Subcutaneous abdominal adipose tissue (tissue), 5 donors: ENCODE data around the gene IFTAP.

Experiments
- H3K27ac ChIP-seq: one replicate; pipeline ENCODE4 v1.7.0; 2013; ENCODE audit warnings: low read depth, mild to moderate bottlenecking, inconsistent platforms, low read length, moderate library complexity
- H3K27me3 ChIP-seq, 5 donors: one replicate each; pipeline ENCODE4 v1.7.0; 2013; ENCODE audit warnings: low read length in 5 of 5, inconsistent platforms in 1 of 5; ENCODE audit not compliant: control insufficient read depth in 5 of 5, insufficient read depth in 4 of 5
- H3K36me3 ChIP-seq, 5 donors: one replicate each; pipeline ENCODE4 v1.7.0; 2013; ENCODE audit warnings: low read length in 5 of 5; ENCODE audit not compliant: control insufficient read depth in 5 of 5, insufficient read depth in 5 of 5
- H3K4me1 ChIP-seq, 5 donors: one replicate each; pipeline ENCODE4 v1.7.0; 2013; ENCODE audit warnings: low read length in 5 of 5, mild to moderate bottlenecking in 3 of 5, moderate library complexity in 1 of 5; ENCODE audit not compliant: control insufficient read depth in 5 of 5, insufficient read depth in 5 of 5
- H3K4me3 ChIP-seq, 5 donors: one replicate each; pipeline ENCODE4 v1.7.0; 2013; ENCODE audit warnings: low read length in 5 of 5, low read depth in 1 of 5
- H3K9ac ChIP-seq, 5 donors: one replicate each; pipeline ENCODE4 v1.7.0; 2013; ENCODE audit warnings: low read length in 5 of 5, mild to moderate bottlenecking in 4 of 5, moderate library complexity in 3 of 5
- H3K9me3 ChIP-seq, 5 donors: one replicate each; pipeline ENCODE4 v1.7.0; 2013; ENCODE audit warnings: low read length in 5 of 5; ENCODE audit not compliant: control insufficient read depth in 5 of 5
- donor health status: healthy.
- donor health status: healthy.
- donor health status: healthy.
- donor health status: healthy.
- donor health status: healthy.

IFTAP gene

GRCh38 chr11:36699271-36699670, 105.0 kb downstream of the IFTAP start:
- Histone ChIP-seq H3K9ac (no peak overlapping the region), H3K36me3 (no peaks in the 10 kb centered on the region), H3K27ac (no peak overlapping the region), H3K9me3 (no peaks in the 10 kb centered on the region), H3K4me3 (no peak overlapping the region), H3K27me3 (peaks cover 0 to 2% (median 0%) of the 10 kb centered on the region in 5 donors), H3K4me1 (no peaks in the 10 kb centered on the region)

- H3K27me3 ChIP-seq = peaks cover 0 to 2% (median 0%) of the 10 kb centered on the region in 5 donors
- no peak overlapping the region for H3K27ac ChIP-seq
- H3K9me3 ChIP-seq = no peaks in the 10 kb centered on the region
- H3K4me1 ChIP-seq = no peaks in the 10 kb centered on the region
- H3K36me3 ChIP-seq = no peaks in the 10 kb centered on the region
- H3K4me3 ChIP-seq = no peak overlapping the region
- no peak overlapping the region for H3K9ac ChIP-seq
Observed at GRCh38 chr11:36700246-36700645, 105.9 kb downstream of the IFTAP start.

- Histone ChIP-seq H3K36me3 (no peaks in the 10 kb centered on the region), H3K4me3 (no peak overlapping the region), H3K4me1 (no peaks in the 10 kb centered on the region), H3K27me3 (peaks cover 0 to 2% (median 0%) of the 10 kb centered on the region in 5 donors), H3K9ac (no peak overlapping the region), H3K9me3 (no peaks in the 10 kb centered on the region), H3K27ac (no peak overlapping the region)
Observed at GRCh38 chr11:36702330-36703054, 108.2 kb downstream of the IFTAP start.

GRCh38 chr11:36703055-36703404, 108.7 kb downstream of the IFTAP start:
- Histone ChIP-seq H3K4me1 (no peaks in the 10 kb centered on the region), H3K27me3 (peaks cover 0 to 2% (median 0%) of the 10 kb centered on the region in 5 donors), H3K9ac (no peak overlapping the region), H3K4me3 (no peak overlapping the region), H3K36me3 (no peaks in the 10 kb centered on the region), H3K27ac (no peak overlapping the region), H3K9me3 (no peaks in the 10 kb centered on the region)
